Chondrocyte (in vitro differentiated cells): ENCODE data around the gene HSPB3. TPM values are rescaled to one million over a fixed set of nuclear protein-coding genes. Genes with fewer than 3 reads are reported as not detected.

Experiments
- DNase-seq: peaks from one replicate; pipeline ENCODE4 v3.0.0; 2021; ENCODE audit warnings: mixed read lengths, low spot score
- H3K27ac Mint-ChIP-seq: one replicate; pipeline ENCODE4 v1.8.0; 2021; ENCODE audit warnings: mild to moderate bottlenecking, moderate library complexity, mixed read lengths; ENCODE audit not compliant: unreplicated experiment
- H3K27me3 Mint-ChIP-seq: 2 replicates; pipeline ENCODE4 v1.8.0; 2021; ENCODE audit warnings: low read depth, mixed read lengths
- H3K36me3 Mint-ChIP-seq: 2 replicates; pipeline ENCODE4 v1.8.0; 2021; ENCODE audit warnings: low read depth, mixed read lengths
- H3K4me1 Mint-ChIP-seq: 2 replicates; pipeline ENCODE4 v1.8.0; 2021; ENCODE audit warnings: low read depth, mild to moderate bottlenecking, mixed read lengths
- H3K4me3 Mint-ChIP-seq: one replicate; pipeline ENCODE4 v1.8.0; 2021; ENCODE audit warnings: mild to moderate bottlenecking, moderate library complexity, mixed read lengths; ENCODE audit not compliant: unreplicated experiment
- H3K9me3 Mint-ChIP-seq: 2 replicates; pipeline ENCODE4 v1.8.0; 2021; ENCODE audit warnings: low read depth, mixed read lengths
- CTCF ChIP-seq: fragments of 200-600 bp; sonication (generic); IDR thresholded peaks from 2 replicates; pipeline ENCODE4 v1.5.0; 2021; ENCODE audit warnings: antibody characterized with exemption, mild to moderate bottlenecking, moderate library complexity
- total RNA-seq: library from RNA; stranded (reverse); gene quantifications from 3 replicates; pipeline ENCODE4 v1.2.1, GENCODE V29; 2021

HSPB3 gene
- total RNA-seq, 1 donor from 2014 or later: 0.37 TPM

DNA sequence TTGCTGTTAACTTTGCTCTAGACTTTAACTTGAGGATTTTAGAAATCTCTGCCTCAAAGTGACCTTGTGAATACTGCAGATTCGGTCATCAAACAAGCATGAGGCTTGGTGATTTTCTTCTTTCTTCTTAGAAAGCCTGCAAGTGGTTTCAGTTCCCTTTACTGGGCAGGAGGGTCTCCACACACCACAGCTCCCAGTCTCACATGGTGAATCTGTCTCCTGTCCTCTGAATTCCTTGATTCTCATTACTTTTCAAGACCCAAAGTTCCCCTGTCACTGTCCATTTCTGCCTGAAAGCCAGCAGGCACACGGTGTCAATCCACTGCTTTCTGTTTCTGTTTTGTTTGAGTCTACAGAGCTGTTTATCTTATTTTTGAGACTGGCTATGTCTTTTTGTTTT, 14.1 kb downstream of the HSPB3 start:
- H3K27ac Mint-ChIP-seq: no peak overlapping the region

GRCh38 chr5:54470128-54470527, 14.6 kb downstream of the HSPB3 start:
- no peak for TF ChIP-seq CTCF
- no peak overlapping the region for H3K4me3 Mint-ChIP-seq
- peaks cover 3% of the 10 kb centered on the region for H3K36me3 Mint-ChIP-seq
- peaks cover 6% of the 10 kb centered on the region for H3K9me3 Mint-ChIP-seq
- H3K4me1 Mint-ChIP-seq: peaks cover 14% of the 10 kb centered on the region
- no peak overlapping the region for H3K27ac Mint-ChIP-seq
- DNase-seq: no peak
- no peaks in the 10 kb centered on the region for H3K27me3 Mint-ChIP-seq

More for the DNA sequence above, 14.1 kb downstream of the HSPB3 start:
- Mint-ChIP-seq H3K27me3 (no peaks in the 10 kb centered on the region), H3K4me3 (peak overlapping the region; percentile 11), H3K36me3 (peaks cover 3% of the 10 kb centered on the region), H3K9me3 (peaks cover 6% of the 10 kb centered on the region), H3K4me1 (peaks cover 14% of the 10 kb centered on the region)
- TF ChIP-seq CTCF: no peak
- no peak for DNase-seq

- Mint-ChIP-seq H3K36me3 (peaks cover 3% of the 10 kb centered on the region), H3K4me3 (no peak overlapping the region), H3K4me1 (peaks cover 14% of the 10 kb centered on the region), H3K9me3 (peaks cover 6% of the 10 kb centered on the region), H3K27ac (no peak overlapping the region), H3K27me3 (no peaks in the 10 kb centered on the region)
- DNase-seq: no peak
- no peak for TF ChIP-seq CTCF
Observed at GRCh38 chr5:54470677-54471076, 15.2 kb downstream of the HSPB3 start.

DNA sequence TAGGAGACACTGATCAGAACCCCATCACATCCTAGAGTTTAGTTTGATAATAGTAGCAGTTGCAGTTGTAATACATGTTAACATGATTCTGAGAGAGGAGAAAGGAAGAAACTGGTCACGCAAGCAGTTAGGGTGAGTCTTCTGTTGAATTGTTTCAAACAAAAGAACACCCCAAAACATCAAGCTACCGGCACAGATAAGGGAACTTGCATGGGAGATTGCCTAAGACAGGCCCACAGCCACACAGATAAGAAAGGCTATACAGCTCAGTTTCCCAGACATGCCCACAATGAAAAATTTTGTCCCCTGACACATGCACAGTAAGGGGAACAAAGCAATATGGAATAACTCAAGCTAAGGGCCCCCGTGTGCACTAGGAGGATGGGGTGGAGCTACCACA, 15.9 kb downstream of the HSPB3 start:
- Mint-ChIP-seq H3K27me3 (no peaks in the 10 kb centered on the region), H3K36me3 (peaks cover 2% of the 10 kb centered on the region), H3K4me1 (peaks cover 14% of the 10 kb centered on the region), H3K9me3 (peaks cover 3% of the 10 kb centered on the region), H3K27ac (no peak overlapping the region), H3K4me3 (no peak overlapping the region)
- no peak for DNase-seq
- no peak for TF ChIP-seq CTCF

DNA sequence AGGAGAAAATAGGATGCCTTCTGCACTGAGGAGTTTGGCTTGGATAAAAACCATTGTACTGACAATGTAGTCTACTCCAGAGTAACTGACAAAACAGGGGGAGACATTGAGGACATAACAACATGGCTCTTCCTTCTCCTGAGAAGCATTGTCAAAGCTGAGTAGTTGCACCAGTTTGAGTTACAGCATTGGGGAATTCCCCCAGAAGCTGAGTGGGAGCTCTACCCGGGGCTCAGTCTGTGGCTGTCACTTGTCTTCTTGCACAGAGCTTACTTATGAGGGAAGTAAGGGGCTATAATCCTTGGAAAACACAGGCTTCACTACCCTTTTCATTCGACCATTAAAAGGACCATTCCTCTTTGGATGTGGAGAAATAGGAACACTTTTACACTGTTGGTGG, 21.2 kb downstream of the HSPB3 start:
- DNase-seq: no peak
- no peaks in the 10 kb centered on the region for H3K4me1 Mint-ChIP-seq
- peaks cover 9% of the 10 kb centered on the region for H3K27me3 Mint-ChIP-seq
- H3K36me3 Mint-ChIP-seq: no peaks in the 10 kb centered on the region
- no peak for TF ChIP-seq CTCF
- H3K4me3 Mint-ChIP-seq: no peak overlapping the region
- no peak overlapping the region for H3K27ac Mint-ChIP-seq
- H3K9me3 Mint-ChIP-seq: no peaks in the 10 kb centered on the region
